ENCODE data around the gene TOMM20. TPM values are rescaled to one million over a fixed set of nuclear protein-coding genes. Genes with fewer than 3 reads are reported as not detected.

TOMM20 gene
- total and polyA plus RNA-seq, 4 donors = 69.8 to 97.5 (median 77.7) TPM

DNA sequence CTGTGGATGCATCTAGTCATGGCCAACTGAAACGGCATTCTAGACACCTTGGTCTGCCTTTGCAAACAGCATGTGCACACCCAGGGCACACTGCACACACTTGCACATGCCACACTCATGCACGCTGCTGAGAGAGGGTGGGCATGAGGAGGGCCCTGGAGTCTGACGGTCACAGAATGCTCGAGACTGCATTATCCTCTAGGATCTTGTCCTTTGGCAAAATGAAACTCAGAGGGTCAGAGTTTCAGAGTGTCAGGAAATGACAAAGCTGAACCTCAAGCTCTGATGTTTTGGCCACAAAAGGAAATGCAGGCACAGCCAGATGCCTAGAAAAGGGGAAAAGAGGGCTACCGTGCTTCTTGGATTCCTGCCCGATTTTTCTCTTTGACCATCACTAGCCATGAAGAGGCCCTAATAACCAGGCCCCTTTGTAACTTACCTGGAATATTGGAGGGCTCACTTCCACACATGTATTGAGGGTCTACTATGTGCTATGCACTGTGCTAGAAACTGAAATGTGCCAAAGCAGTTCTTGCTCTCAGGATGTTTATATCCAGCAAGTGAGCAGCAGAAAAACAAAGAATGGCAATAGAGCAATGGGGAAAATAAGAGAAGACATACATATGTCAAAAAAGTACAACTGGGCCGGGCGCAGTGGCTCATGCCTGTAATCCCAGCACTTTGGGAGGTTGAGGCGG is 65.4 kb downstream of the TOMM20 start:
- no peaks in the 10 kb centered on the region for H3K4me1 ChIP-seq (ENCODE audit: control insufficient read depth in 1 of 2, insufficient read depth in 2 of 2, low read length in 2 of 2)
- no peaks in the 10 kb centered on the region for H3K36me3 ChIP-seq (ENCODE audit: control insufficient read depth in 1 of 2, insufficient read depth in 2 of 2, low read length in 1 of 2)
- no peaks in the 10 kb centered on the region for H3K27me3 ChIP-seq (ENCODE audit: control insufficient read depth in 1 of 2, insufficient read depth in 2 of 2, low read length in 1 of 2)
- ATAC-seq (ENCODE audit: low FRiP score) (no peak), DNase-seq (no peak)
- 76 to 78% methylated on average over 9 of the region's 9 CpGs for WGBS, 2 donors
- H3K9me3 ChIP-seq (ENCODE audit: control insufficient read depth, low read length) = no peaks in the 10 kb centered on the region
- intact Hi-C loops (cut with DNase I) = no loop called here
- H3K4me3 ChIP-seq (ENCODE audit: low read length in 2 of 2) = no peak overlapping the region
- H3K27ac ChIP-seq (ENCODE audit: low read depth in 1 of 2, low read length in 2 of 2) = no peak overlapping the region

DNA sequence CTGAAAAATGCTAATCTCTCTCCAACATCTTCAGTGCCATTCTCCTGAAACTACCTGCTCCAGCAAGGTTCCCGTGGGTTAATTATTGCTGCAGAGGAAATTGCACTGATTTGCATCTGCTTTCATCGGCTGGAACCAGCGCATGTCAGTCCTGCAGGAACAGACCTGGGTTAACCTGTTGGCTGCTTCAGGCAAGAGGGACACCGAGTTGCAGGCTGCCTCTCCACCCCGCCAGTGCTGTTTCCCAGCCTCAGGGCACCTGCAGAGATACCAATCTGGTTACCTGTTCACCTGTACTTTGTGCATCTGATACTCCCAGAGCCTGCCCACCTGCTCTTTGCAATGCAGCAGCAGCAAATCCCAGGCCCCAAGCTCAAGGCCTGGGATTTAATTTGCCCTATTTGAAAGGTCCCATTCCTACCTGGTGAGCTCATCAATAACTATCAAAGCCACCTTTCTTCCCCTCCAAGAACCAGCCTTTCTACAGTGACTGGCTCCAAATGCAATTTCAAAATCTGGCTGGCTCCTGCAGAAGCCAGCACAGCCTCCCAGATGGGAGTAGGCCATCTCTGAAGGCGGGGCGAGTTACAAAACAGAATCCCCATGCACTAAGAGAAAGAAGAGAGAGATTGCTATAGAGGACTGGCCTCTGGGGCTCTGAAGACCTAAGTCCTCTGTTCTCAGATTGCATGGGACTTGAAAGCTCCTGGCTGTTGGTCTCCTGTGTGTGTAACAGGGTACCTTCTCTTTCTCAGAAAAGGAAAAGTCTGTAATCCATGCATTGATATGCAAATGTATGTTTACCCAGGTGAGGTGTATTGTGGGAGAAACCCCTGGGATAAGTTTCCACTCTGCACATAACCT is 67.8 kb downstream of the TOMM20 start:
- Histone ChIP-seq H3K4me3 (ENCODE audit: low read length in 2 of 2) (no peak overlapping the region), H3K4me1 (ENCODE audit: control insufficient read depth in 1 of 2, insufficient read depth in 2 of 2, low read length in 2 of 2) (no peaks in the 10 kb centered on the region), H3K36me3 (ENCODE audit: control insufficient read depth in 1 of 2, insufficient read depth in 2 of 2, low read length in 1 of 2) (no peaks in the 10 kb centered on the region), H3K9me3 (ENCODE audit: control insufficient read depth, low read length) (no peaks in the 10 kb centered on the region), H3K27ac (ENCODE audit: low read depth in 1 of 2, low read length in 2 of 2) (no peak overlapping the region), H3K27me3 (ENCODE audit: control insufficient read depth in 1 of 2, insufficient read depth in 2 of 2, low read length in 1 of 2) (no peaks in the 10 kb centered on the region)
- DNase-seq (no peak), ATAC-seq (ENCODE audit: low FRiP score) (peak; percentile 30)
- 60 to 69% methylated on average over 7 of the region's 7 CpGs for WGBS, 2 donors
- intact Hi-C loops (cut with DNase I) = no loop called here

Other genes starting within 250 kb of the TOMM20 start
- 10 to 100 TPM; 51.8 to 57.7 TPM for gene RBM34, start 32.4 kb upstream of the TOMM20 start, total RNA-seq
- gene RBM34, start 32.4 kb upstream of the TOMM20 start, polyA plus RNA-seq = 10 to 100 TPM; 51.0 to 71.7 TPM
- 10 to 100 TPM; 49.1 to 56.6 TPM for gene ARID4B, start 199.3 kb upstream of the TOMM20 start, total RNA-seq
- 10 to 100 TPM in 1 of 2 donors, 1 to 10 TPM in 1; 9.8 to 25.4 TPM for gene ARID4B, start 199.3 kb upstream of the TOMM20 start, polyA plus RNA-seq
- 10 to 100 TPM; 24.1 to 29.0 TPM for gene GGPS1, start 199.7 kb upstream of the TOMM20 start, total RNA-seq
- 10 to 100 TPM; 18.9 to 24.7 TPM for gene GGPS1, start 199.7 kb upstream of the TOMM20 start, polyA plus RNA-seq
- gene TBCE, start 238.6 kb upstream of the TOMM20 start, total RNA-seq = 10 to 100 TPM; 22.2 to 23.2 TPM
- gene TBCE, start 238.6 kb upstream of the TOMM20 start, polyA plus RNA-seq = 10 to 100 TPM; 16.7 to 48.6 TPM

Data from aorta (tissue), 5 donors.